H9 (cell line): ENCODE results near the gene PLXNB1. TPM values are rescaled to one million over a fixed set of nuclear protein-coding genes. Genes with fewer than 3 reads are reported as not detected.

Experiments
- DNase-seq: peaks from one replicate; pipeline ENCODE4 v3.0.0-alpha.2; 2017
- H2AFZ ChIP-seq: one replicate; pipeline ENCODE4 v1.6.1; 2013; ENCODE audit warnings: mild to moderate bottlenecking, low read length, control low read depth, moderate library complexity
- H2AK5ac ChIP-seq: 2 replicates; pipeline ENCODE4 v1.6.1; 2013; ENCODE audit warnings: low read length, control low read depth, mixed read lengths; ENCODE audit not compliant: insufficient read length
- H2BK120ac ChIP-seq: one replicate; pipeline ENCODE4 v1.6.1; 2013; ENCODE audit warnings: low read depth, mild to moderate bottlenecking, low read length, control low read depth, inconsistent platforms; ENCODE audit not compliant: poor library complexity, severe bottlenecking
- H2BK12ac ChIP-seq: 2 replicates; pipeline ENCODE4 v1.6.1; 2013; ENCODE audit warnings: low read length, control low read depth, mixed read lengths, low read depth; ENCODE audit not compliant: insufficient read length
- H2BK15ac ChIP-seq: 2 replicates; pipeline ENCODE4 v1.6.1; 2013; ENCODE audit warnings: low read depth, low read length, control low read depth
- H2BK20ac ChIP-seq: one replicate; pipeline ENCODE4 v1.6.1; 2013; ENCODE audit warnings: low read depth, mild to moderate bottlenecking, low read length, control low read depth, inconsistent platforms; ENCODE audit not compliant: poor library complexity, severe bottlenecking
- H2BK5ac ChIP-seq: 2 replicates; pipeline ENCODE4 v1.6.1; 2013; ENCODE audit warnings: low read length, control low read depth, mixed read lengths; ENCODE audit not compliant: insufficient read length
- H3K14ac ChIP-seq: 2 replicates; pipeline ENCODE4 v1.6.1; 2013; ENCODE audit warnings: low read length, control low read depth; ENCODE audit not compliant: insufficient read depth
- H3K18ac ChIP-seq: 2 replicates; pipeline ENCODE4 v1.6.1; 2013; ENCODE audit warnings: low read depth, mild to moderate bottlenecking, mixed read lengths, low read length, control low read depth; ENCODE audit not compliant: insufficient read length
- H3K23ac ChIP-seq: 2 replicates; pipeline ENCODE4 v1.6.1; 2013; ENCODE audit warnings: low read length, control low read depth, mixed read lengths, low read depth; ENCODE audit not compliant: insufficient read length
- H3K23me2 ChIP-seq: 2 replicates; pipeline ENCODE4 v1.6.1; 2013; ENCODE audit warnings: low read depth, mild to moderate bottlenecking, mixed read lengths, low read length, control low read depth; ENCODE audit not compliant: insufficient read length, poor library complexity, severe bottlenecking
- H3K27ac ChIP-seq: 2 replicates; pipeline ENCODE4 v1.5.1; 2013; ENCODE audit warnings: low read length, control low read depth, mixed read lengths, low read depth; ENCODE audit not compliant: insufficient read length
- H3K27me3 ChIP-seq: 2 replicates; pipeline ENCODE4 v1.6.1; 2013; ENCODE audit warnings: low read length, control low read depth, inconsistent platforms; ENCODE audit not compliant: insufficient read depth
- H3K4ac ChIP-seq: 2 replicates; pipeline ENCODE4 v1.6.1; 2013; ENCODE audit warnings: low read depth, mild to moderate bottlenecking, control low read depth, inconsistent platforms, low read length, moderate library complexity
- H3K4me1 ChIP-seq: 2 replicates; pipeline ENCODE4 v1.6.1; 2013; ENCODE audit warnings: low read length, control low read depth, inconsistent platforms; ENCODE audit not compliant: insufficient read depth
- H3K4me2 ChIP-seq: 2 replicates; pipeline ENCODE4 v1.6.1; 2013; ENCODE audit warnings: low read length, control low read depth, mixed read lengths; ENCODE audit not compliant: insufficient read length, insufficient read depth
- H3K56ac ChIP-seq: 2 replicates; pipeline ENCODE4 v1.6.1; 2013; ENCODE audit warnings: low read depth, mild to moderate bottlenecking, mixed read lengths, low read length, control low read depth; ENCODE audit not compliant: insufficient read length
- H3K79me1 ChIP-seq: 2 replicates; pipeline ENCODE4 v1.6.1; 2013; ENCODE audit warnings: low read depth, mild to moderate bottlenecking, moderate library complexity, low read length, control low read depth, inconsistent platforms; ENCODE audit not compliant: insufficient read depth, poor library complexity, severe bottlenecking
- H3K79me2 ChIP-seq: 2 replicates; pipeline ENCODE4 v1.6.1; 2013; ENCODE audit warnings: low read length, control low read depth, inconsistent platforms; ENCODE audit not compliant: insufficient read depth
- H3K9ac ChIP-seq: 2 replicates; pipeline ENCODE4 v1.6.1; 2013; ENCODE audit warnings: low read length, control low read depth, mixed read lengths; ENCODE audit not compliant: insufficient read length; ENCODE audit errors: extremely low read depth
- H3K9me3 ChIP-seq: one replicate; pipeline ENCODE4 v1.6.1; 2013; ENCODE audit warnings: low read depth, low read length, inconsistent platforms; ENCODE audit not compliant: control insufficient read depth
- H3T11ph ChIP-seq: one replicate; pipeline ENCODE4 v1.6.1; 2013; ENCODE audit warnings: mild to moderate bottlenecking, low read length, control low read depth, inconsistent platforms
- H4K20me1 ChIP-seq: one replicate; pipeline ENCODE4 v1.6.1; 2013; ENCODE audit not compliant: control insufficient read depth, insufficient read length, insufficient read depth
- H4K5ac ChIP-seq: 2 replicates; pipeline ENCODE4 v1.6.1; 2013; ENCODE audit warnings: low read depth, mild to moderate bottlenecking, mixed read lengths, low read length, control low read depth; ENCODE audit not compliant: insufficient read length
- H4K8ac ChIP-seq: replicated peaks from 2 replicates; pipeline ENCODE4 v1.6.1; 2013; ENCODE audit warnings: low read length, control low read depth, mixed read lengths, low read depth; ENCODE audit not compliant: insufficient read length
- H4K91ac ChIP-seq: 2 replicates; pipeline ENCODE4 v1.6.1; 2013; ENCODE audit warnings: low read depth, mild to moderate bottlenecking, moderate library complexity, mixed read lengths, low read length, control low read depth; ENCODE audit not compliant: insufficient read length
- H3K27ac Mint-ChIP-seq, 3 experiments: 2 replicates in 2 of 3; 3 replicates in 1 of 3; pipeline ENCODE4 v1.8.0; 2020 to 2021; ENCODE audit warnings: mixed read lengths in 3 of 3, mild to moderate bottlenecking in 1 of 3, moderate library complexity in 1 of 3
- H3K27me3 Mint-ChIP-seq: 2 replicates; pipeline ENCODE4 v1.8.0; 2021; ENCODE audit warnings: low read depth, mild to moderate bottlenecking, moderate library complexity, mixed read lengths
- H3K36me3 Mint-ChIP-seq, 3 experiments: 2 replicates in 2 of 3; 3 replicates in 1 of 3; pipeline ENCODE4 v1.8.0; 2020 to 2021; ENCODE audit warnings: low read depth in 3 of 3, mixed read lengths in 3 of 3; ENCODE audit not compliant: insufficient read depth in 1 of 3
- H3K4me1 Mint-ChIP-seq, 2 experiments: 2 replicates each; pipeline ENCODE4 v1.8.0; 2020; ENCODE audit warnings: mixed read lengths in 2 of 2
- H3K4me3 Mint-ChIP-seq, 2 experiments: 2 replicates in 1 of 2; 3 replicates in 1 of 2; pipeline ENCODE4 v1.8.0; 2020 to 2021; ENCODE audit warnings: mild to moderate bottlenecking in 2 of 2, mixed read lengths in 2 of 2, moderate library complexity in 1 of 2
- H3K9me3 Mint-ChIP-seq, 2 experiments: 2 replicates in 1 of 2; 3 replicates in 1 of 2; pipeline ENCODE4 v1.8.0; 2020; ENCODE audit warnings: mild to moderate bottlenecking in 2 of 2, mixed read lengths in 2 of 2, moderate library complexity in 1 of 2
- WGBS: extraction: QIAGEN DNeasy Blood & Tissue Kit; methylation state at CpG from one replicate; pipeline ENCODE4 v1.1.7; 2013; ENCODE audit warnings: missing lambda C conversion rate, low lambda C conversion rate, mixed read lengths; ENCODE audit not compliant: insufficient read length; ENCODE audit errors: extremely low coverage; 5-methylcytosine and 5-hydroxymethylcytosine counted together
- total RNA-seq: library from RNA; stranded (reverse); gene quantifications from 2 replicates; pipeline ENCODE4 v1.2.1, GENCODE V29; 2021
- TF ChIP-seq, protein P1 (sequence below): fragments of 200-600 bp; sonication (generic); conservative IDR thresholded peaks from 3 replicates; pipeline ENCODE4 v1.8.0; 2021; ENCODE audit warnings: antibody characterized with exemption, mild to moderate bottlenecking

Gene PLXNB1
- total RNA-seq, 1 experiment from 2014 or later: 184 TPM

DNA sequence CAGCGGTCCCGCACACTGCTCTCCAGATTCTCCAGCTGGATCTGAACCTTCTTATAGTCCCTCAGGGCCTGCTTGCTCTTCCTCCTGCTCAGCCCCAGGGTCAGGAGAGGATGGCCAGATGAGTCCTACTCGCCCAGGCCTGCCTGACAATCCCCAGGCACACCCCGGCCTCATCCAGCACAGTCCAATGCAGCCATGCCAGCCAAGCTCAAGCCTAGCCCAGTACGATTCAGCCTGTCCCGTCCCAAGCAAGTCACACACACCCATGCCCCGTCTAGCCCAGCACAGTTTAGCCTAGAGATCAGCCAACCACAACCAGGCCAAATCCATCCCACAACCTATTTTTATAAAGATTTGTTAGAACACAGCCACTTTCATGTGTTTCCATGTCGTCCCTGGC, 16.8 kb downstream of the PLXNB1 start:
- H3K4me1 Mint-ChIP-seq: no peaks in the 10 kb centered on the region
- Histone ChIP-seq H4K91ac (no peak overlapping the region), H2BK5ac (no peak overlapping the region), H4K8ac (no peak overlapping the region), H3K4me2 (no peak overlapping the region), H3K23ac (no peak overlapping the region), H3K79me2 (no peaks in the 10 kb centered on the region), H2BK20ac (no peak overlapping the region), H3K14ac (no peak overlapping the region), H2AFZ (no peak overlapping the region), H3K18ac (no peak overlapping the region), H3K79me1 (no peaks in the 10 kb centered on the region), H2AK5ac (no peak overlapping the region), H2BK15ac (no peak overlapping the region), H3K4me1 (no peaks in the 10 kb centered on the region), H3K56ac (no peak overlapping the region), H3T11ph (no peak overlapping the region), H3K9ac (no peak overlapping the region), H3K27ac (no peak overlapping the region), H4K20me1 (no peaks in the 10 kb centered on the region), H3K9me3 (no peaks in the 10 kb centered on the region), H4K5ac (no peak overlapping the region), H2BK12ac (no peak overlapping the region), H3K27me3 (no peaks in the 10 kb centered on the region), H3K4ac (no peak overlapping the region), H2BK120ac (no peak overlapping the region), H3K23me2 (no peaks in the 10 kb centered on the region)
- H3K27me3 Mint-ChIP-seq: no peaks in the 10 kb centered on the region; the same call in 1 of the 2 replicates
- no CpG with 5 or more reads among the region's 8 CpGs for WGBS
- peaks cover 55 to 99% (median 97%) of the 10 kb centered on the region in 3 experiments for H3K36me3 Mint-ChIP-seq
- DNase-seq: no peak
- H3K4me3 Mint-ChIP-seq: no peak overlapping the region; a peak in 1 of 5 replicates
- no peaks in the 10 kb centered on the region for H3K9me3 Mint-ChIP-seq
- TF ChIP-seq, protein P1, sequence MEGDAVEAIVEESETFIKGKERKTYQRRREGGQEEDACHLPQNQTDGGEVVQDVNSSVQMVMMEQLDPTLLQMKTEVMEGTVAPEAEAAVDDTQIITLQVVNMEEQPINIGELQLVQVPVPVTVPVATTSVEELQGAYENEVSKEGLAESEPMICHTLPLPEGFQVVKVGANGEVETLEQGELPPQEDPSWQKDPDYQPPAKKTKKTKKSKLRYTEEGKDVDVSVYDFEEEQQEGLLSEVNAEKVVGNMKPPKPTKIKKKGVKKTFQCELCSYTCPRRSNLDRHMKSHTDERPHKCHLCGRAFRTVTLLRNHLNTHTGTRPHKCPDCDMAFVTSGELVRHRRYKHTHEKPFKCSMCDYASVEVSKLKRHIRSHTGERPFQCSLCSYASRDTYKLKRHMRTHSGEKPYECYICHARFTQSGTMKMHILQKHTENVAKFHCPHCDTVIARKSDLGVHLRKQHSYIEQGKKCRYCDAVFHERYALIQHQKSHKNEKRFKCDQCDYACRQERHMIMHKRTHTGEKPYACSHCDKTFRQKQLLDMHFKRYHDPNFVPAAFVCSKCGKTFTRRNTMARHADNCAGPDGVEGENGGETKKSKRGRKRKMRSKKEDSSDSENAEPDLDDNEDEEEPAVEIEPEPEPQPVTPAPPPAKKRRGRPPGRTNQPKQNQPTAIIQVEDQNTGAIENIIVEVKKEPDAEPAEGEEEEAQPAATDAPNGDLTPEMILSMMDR: no peak
- peak overlapping the region in 2 of 3 experiments; percentile 59 to 73; a peak in 4 of 7 replicates for H3K27ac Mint-ChIP-seq
